Cardiac fibroblast (primary cell): Measurements from ENCODE around the gene PYDC1.
"Not testable (repeated sequence)": the region's sequence is repeated elsewhere in the genome, so short reads cannot be mapped to it uniquely, and the experiment has no call there.

Experiments
- DNase-seq, 2 donors: peaks; one replicate each; pipeline versions ENCODE4 v3.0.0 to v3.0.0-alpha.2; 2010; ENCODE audit warnings: low read depth in 2 of 2
- H3K4me3 ChIP-seq, 2 donors: replicated peaks in 1 of 2; 1 replicate in 1 of 2; 2 replicates in 1 of 2; pipeline ENCODE4 v1.5.1; 2011; ENCODE audit warnings: low read depth in 2 of 2, low read length in 2 of 2, mild to moderate bottlenecking in 2 of 2, moderate library complexity in 1 of 2
- CTCF ChIP-seq: IDR thresholded peaks from one replicate; pipeline ENCODE4 v1.5.1; 2011; ENCODE audit warnings: low read depth, mild to moderate bottlenecking, low read length, inconsistent platforms

PYDC1 gene

GRCh38 chr16:31253642-31254045 is 36.7 kb upstream of the PYDC1 start:
- H3K4me3 ChIP-seq, result no peak overlapping the region
- TF ChIP-seq CTCF, result no peak
- no peak for DNase-seq

GRCh38 chr16:31251435-31251834 is 34.5 kb upstream of the PYDC1 start:
- H3K4me3 ChIP-seq, result no peak overlapping the region
- TF ChIP-seq CTCF, result no peak
- DNase-seq, result no peak

- no peak for DNase-seq
- TF ChIP-seq CTCF, result no peak
Observed at GRCh38 chr16:31250782-31251384, 33.9 kb upstream of the PYDC1 start.

GRCh38 chr16:31248344-31248743 is 31.4 kb upstream of the PYDC1 start:
- TF ChIP-seq CTCF, result no peak
- DNase-seq, result no peak
- H3K4me3 ChIP-seq, result no peak overlapping the region

More at GRCh38 chr16:31250782-31251384, 33.9 kb upstream of the PYDC1 start:
- H3K4me3 ChIP-seq, result no peak overlapping the region

GRCh38 chr16:31246296-31246695 is 29.4 kb upstream of the PYDC1 start:
- no peak for DNase-seq
- H3K4me3 ChIP-seq, result no peak overlapping the region
- TF ChIP-seq CTCF, result no peak

GRCh38 chr16:31245598-31245997 is 28.7 kb upstream of the PYDC1 start:
- H3K4me3 ChIP-seq, DNase-seq: not testable (repeated sequence)

- DNase-seq, result no peak
- no peak for TF ChIP-seq CTCF
- no peak overlapping the region for H3K4me3 ChIP-seq
Observed at GRCh38 chr16:31243734-31244670, 27.1 kb upstream of the PYDC1 start.
